Breast epithelium (tissue), 3 donors: ENCODE results near the gene NRL.

Source experiments
- POLR2A ChIP-seq: fragments of 450-650 bp; IDR thresholded peaks from one replicate; pipeline ENCODE4 v1.6.1; 2016; ENCODE audit warnings: antibody characterized with exemption, mild to moderate bottlenecking, moderate library complexity
- POLR2AphosphoS5 ChIP-seq, 3 donors: sonication (generic); formaldehyde crosslinking; IDR thresholded peaks; one replicate each; pipeline ENCODE4 v1.6.1; 2017; ENCODE audit warnings: antibody characterized with exemption in 3 of 3
- TF ChIP-seq, protein P1 (sequence below), 3 donors: fragments of 450-650 bp; IDR thresholded peaks; one replicate each; pipeline ENCODE4 v1.5.1; 2016 to 2017; ENCODE audit warnings: antibody characterized with exemption in 3 of 3, mild to moderate bottlenecking in 3 of 3, moderate library complexity in 3 of 3

GRCh38 chr14:24089890-24090289 lies 24.9 kb downstream of the NRL start:
- TF ChIP-seq, protein P1, sequence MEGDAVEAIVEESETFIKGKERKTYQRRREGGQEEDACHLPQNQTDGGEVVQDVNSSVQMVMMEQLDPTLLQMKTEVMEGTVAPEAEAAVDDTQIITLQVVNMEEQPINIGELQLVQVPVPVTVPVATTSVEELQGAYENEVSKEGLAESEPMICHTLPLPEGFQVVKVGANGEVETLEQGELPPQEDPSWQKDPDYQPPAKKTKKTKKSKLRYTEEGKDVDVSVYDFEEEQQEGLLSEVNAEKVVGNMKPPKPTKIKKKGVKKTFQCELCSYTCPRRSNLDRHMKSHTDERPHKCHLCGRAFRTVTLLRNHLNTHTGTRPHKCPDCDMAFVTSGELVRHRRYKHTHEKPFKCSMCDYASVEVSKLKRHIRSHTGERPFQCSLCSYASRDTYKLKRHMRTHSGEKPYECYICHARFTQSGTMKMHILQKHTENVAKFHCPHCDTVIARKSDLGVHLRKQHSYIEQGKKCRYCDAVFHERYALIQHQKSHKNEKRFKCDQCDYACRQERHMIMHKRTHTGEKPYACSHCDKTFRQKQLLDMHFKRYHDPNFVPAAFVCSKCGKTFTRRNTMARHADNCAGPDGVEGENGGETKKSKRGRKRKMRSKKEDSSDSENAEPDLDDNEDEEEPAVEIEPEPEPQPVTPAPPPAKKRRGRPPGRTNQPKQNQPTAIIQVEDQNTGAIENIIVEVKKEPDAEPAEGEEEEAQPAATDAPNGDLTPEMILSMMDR (IDR thresholded peaks at IDR 0.05), result no peak
- TF ChIP-seq POLR2AphosphoS5 (IDR thresholded peaks at IDR 0.05), result no peak
- no peak for TF ChIP-seq POLR2A
